Islet precursor cell (in vitro differentiated cells): ENCODE data around the gene GALNT18.

Experiments
- DNase-seq: peaks from one replicate; pipeline ENCODE4 v3.0.0-alpha.2; 2018

Gene GALNT18

GRCh38 chr11:11563200-11563975, 58.4 kb downstream of the GALNT18 start:
- DNase-seq, result no peak

- DNase-seq, result no peak
Measured at GRCh38 chr11:11561991-11562390, 59.8 kb downstream of the GALNT18 start.

- DNase-seq, result no peak
Measured at GRCh38 chr11:11558826-11559225, 63.0 kb downstream of the GALNT18 start.

- DNase-seq, result no peak
Measured at GRCh38 chr11:11558396-11558795, 63.4 kb downstream of the GALNT18 start.

GRCh38 chr11:11555208-11555607, 66.6 kb downstream of the GALNT18 start:
- DNase-seq, result no peak

- no peak for DNase-seq
Measured at GRCh38 chr11:11553573-11553972, 68.2 kb downstream of the GALNT18 start.

- peak; percentile 65 for DNase-seq
Measured at GRCh38 chr11:11552529-11553087, 69.2 kb downstream of the GALNT18 start.

- DNase-seq, result no peak
Measured at GRCh38 chr11:11550534-11550933, 71.3 kb downstream of the GALNT18 start.

- DNase-seq, result no peak
Measured at GRCh38 chr11:11545285-11546275, 76.2 kb downstream of the GALNT18 start.

GRCh38 chr11:11543656-11544055, 78.1 kb downstream of the GALNT18 start:
- DNase-seq, result no peak

GRCh38 chr11:11540157-11540556, 81.6 kb downstream of the GALNT18 start:
- DNase-seq, result no peak

- DNase-seq, result no peak
Measured at GRCh38 chr11:11538277-11538960, 83.4 kb downstream of the GALNT18 start.

GRCh38 chr11:11537871-11538270, 83.9 kb downstream of the GALNT18 start:
- DNase-seq, result no peak

- no peak for DNase-seq
Measured at GRCh38 chr11:11537372-11537771, 84.4 kb downstream of the GALNT18 start.

GRCh38 chr11:11536650-11537049, 85.2 kb downstream of the GALNT18 start:
- no peak for DNase-seq

GRCh38 chr11:11535611-11536010, 86.2 kb downstream of the GALNT18 start:
- DNase-seq, result no peak

GRCh38 chr11:11534981-11535380, 86.8 kb downstream of the GALNT18 start:
- no peak for DNase-seq

GRCh38 chr11:11533751-11534150, 88.1 kb downstream of the GALNT18 start:
- DNase-seq, result no peak

- no peak for DNase-seq
Measured at GRCh38 chr11:11533057-11533456, 88.7 kb downstream of the GALNT18 start.

- no peak for DNase-seq
Measured at GRCh38 chr11:11532574-11532973, 89.2 kb downstream of the GALNT18 start.

- no peak for DNase-seq
Measured at GRCh38 chr11:11531131-11531908, 90.5 kb downstream of the GALNT18 start.

- no peak for DNase-seq
Measured at GRCh38 chr11:11528986-11529385, 92.8 kb downstream of the GALNT18 start.
